Measurements from ENCODE around the gene STOML2. TPM values are rescaled to one million over a fixed set of nuclear protein-coding genes. Genes with fewer than 3 reads are reported as not detected.

The STOML2 gene
- polyA plus RNA-seq, 1 donor, result 125 TPM

DNA sequence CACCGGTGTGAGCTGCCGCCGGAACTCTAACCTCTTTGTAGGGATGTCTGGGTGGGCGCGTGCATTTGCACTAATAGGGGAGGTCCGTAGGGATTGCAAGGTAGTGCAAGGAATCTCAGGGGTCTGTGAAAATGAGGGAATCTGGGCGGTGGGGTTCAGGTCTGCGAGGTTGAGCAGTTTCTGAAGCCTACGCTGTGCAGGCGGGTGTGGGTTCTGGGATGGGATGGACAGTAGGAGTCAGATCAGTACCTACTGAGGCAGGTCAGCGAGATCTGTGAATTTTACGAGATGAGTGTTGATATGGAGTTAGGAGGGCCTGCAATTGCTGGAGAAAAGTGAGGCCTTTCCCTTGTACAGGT lies 13.6 kb upstream of the STOML2 start:
- Histone ChIP-seq H3K4me1 (ENCODE audit: control insufficient read depth, insufficient read depth, low read length) (peaks cover 25% of the 10 kb centered on the region), H3K27ac (ENCODE audit: low read length) (peak overlapping the region; percentile 87), H3K4me3 (ENCODE audit: low read length) (peak overlapping the region; percentile 78), H3K36me3 (ENCODE audit: control insufficient read depth, insufficient read depth, low read length) (no peaks in the 10 kb centered on the region), H3K9me3 (ENCODE audit: control insufficient read depth, low read depth, low read length) (no peaks in the 10 kb centered on the region), H3K27me3 (ENCODE audit: control insufficient read depth, insufficient read depth, low read length) (no peaks in the 10 kb centered on the region)
- no peak for DNase-seq
- WGBS (ENCODE audit: insufficient coverage, low lambda C conversion rate), result no CpG with 5 or more reads among the region's 12 CpGs

DNA sequence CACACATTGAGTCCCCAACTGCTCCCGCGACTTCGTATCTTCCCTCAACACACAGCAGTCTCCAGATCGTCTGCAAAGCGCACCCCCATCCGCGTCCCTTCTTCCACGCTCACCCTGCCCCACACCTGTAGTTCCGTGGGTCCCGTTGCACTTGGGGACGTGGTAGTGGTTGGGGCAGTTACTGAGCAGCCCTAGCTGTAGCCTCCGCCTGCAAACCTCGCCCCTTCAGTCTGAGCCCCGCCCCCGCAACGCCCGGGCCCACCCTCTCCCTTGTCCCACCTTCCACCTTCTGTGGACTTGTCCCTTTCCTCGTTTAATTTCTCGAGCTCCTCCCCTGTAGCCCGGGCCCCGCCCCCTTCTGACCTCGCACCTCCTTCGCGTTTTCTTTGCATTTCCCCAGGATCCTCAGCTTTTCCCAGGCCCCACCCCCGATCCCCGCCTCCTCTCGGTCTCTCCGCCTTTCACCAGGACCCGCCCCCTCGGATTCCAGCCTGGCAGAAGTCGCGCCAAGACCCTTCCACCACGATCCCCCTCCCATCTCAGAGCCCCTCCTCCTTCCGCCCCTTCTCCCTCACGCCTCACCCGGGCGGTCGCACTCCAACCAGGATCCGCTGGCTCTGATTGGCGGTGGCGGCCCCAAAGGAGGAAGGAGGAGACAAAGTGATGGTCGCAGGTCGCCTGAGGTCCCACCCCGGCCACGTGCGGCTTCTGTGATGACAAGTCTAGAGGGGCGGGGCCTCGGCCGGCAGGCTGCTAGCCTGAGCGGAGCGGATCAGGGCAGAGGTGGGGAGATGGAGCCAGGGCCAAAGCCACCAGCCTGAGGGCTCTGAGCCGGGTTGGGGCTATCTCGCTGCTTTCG lies 13.0 kb upstream of the STOML2 start, which contains the start of gene ATOSB:
Gene ATOSB, minus strand, starts transcription at position 183 of the 859 bp plus-strand sequence. CDS start 7,588 bp downstream, outside the sequence.
- Histone ChIP-seq H3K4me1 (ENCODE audit: control insufficient read depth, insufficient read depth, low read length) (peaks cover 25% of the 10 kb centered on the region), H3K36me3 (ENCODE audit: control insufficient read depth, insufficient read depth, low read length) (no peaks in the 10 kb centered on the region), H3K27me3 (ENCODE audit: control insufficient read depth, insufficient read depth, low read length) (no peaks in the 10 kb centered on the region), H3K4me3 (ENCODE audit: low read length) (peak within 1 kb of the TSS; percentile 78), H3K27ac (ENCODE audit: low read length) (peak within 1 kb of the TSS; percentile 87), H3K9me3 (ENCODE audit: control insufficient read depth, low read depth, low read length) (no peaks in the 10 kb centered on the region)
- WGBS (ENCODE audit: insufficient coverage, low lambda C conversion rate), result 0% methylated on average over 2 of the region's 54 CpGs
- DNase-seq, result peak; percentile 96 to 99

DNA sequence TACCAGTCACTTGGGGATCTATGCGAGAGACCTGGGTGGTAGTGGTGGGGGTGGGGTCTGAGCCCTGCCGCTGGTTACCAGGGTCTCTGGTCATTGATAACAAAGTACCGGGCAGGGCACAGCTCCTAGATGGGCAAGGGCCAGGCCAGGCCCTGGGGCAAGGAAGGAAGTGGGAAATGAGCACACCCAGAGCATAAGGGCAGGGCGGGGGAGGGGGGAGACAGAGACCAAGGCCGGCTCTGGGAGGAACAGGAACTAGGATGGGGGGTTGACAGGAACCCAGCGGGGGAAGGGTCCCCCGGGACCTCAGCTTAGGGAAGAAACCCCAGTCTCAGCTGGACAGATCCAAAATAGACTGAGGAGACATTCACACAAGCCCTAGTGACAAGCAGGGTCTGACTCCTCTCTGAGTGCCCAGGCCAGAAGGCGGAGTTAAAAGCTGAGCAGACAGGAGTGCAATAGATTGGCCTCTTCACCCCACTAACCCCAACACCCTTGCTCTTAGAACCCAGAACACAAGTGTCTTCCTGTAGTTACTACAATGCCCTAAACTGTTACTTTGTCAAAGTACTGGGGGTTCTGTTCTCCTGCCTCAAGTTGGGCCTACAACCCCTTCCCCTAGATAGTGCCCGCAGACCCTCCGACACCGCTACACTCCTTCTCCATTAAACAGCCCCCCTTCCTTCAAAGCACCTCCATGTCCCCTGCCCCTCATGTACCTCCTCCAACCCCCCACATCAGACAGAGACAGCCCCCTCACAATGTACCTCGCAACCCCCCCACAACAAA lies 12.1 kb upstream of the STOML2 start:
- Histone ChIP-seq H3K27me3 (ENCODE audit: control insufficient read depth, insufficient read depth, low read length) (no peaks in the 10 kb centered on the region), H3K4me1 (ENCODE audit: control insufficient read depth, insufficient read depth, low read length) (peaks cover 33% of the 10 kb centered on the region), H3K9me3 (ENCODE audit: control insufficient read depth, low read depth, low read length) (no peaks in the 10 kb centered on the region), H3K36me3 (ENCODE audit: control insufficient read depth, insufficient read depth, low read length) (no peaks in the 10 kb centered on the region), H3K27ac (ENCODE audit: low read length) (peak overlapping the region; percentile 87), H3K4me3 (ENCODE audit: low read length) (peak overlapping the region; percentile 78)
- DNase-seq, result peak in 1 of 2 donors; percentile 74
- WGBS (ENCODE audit: insufficient coverage, low lambda C conversion rate), result no CpG with 5 or more reads among the region's 12 CpGs

DNA sequence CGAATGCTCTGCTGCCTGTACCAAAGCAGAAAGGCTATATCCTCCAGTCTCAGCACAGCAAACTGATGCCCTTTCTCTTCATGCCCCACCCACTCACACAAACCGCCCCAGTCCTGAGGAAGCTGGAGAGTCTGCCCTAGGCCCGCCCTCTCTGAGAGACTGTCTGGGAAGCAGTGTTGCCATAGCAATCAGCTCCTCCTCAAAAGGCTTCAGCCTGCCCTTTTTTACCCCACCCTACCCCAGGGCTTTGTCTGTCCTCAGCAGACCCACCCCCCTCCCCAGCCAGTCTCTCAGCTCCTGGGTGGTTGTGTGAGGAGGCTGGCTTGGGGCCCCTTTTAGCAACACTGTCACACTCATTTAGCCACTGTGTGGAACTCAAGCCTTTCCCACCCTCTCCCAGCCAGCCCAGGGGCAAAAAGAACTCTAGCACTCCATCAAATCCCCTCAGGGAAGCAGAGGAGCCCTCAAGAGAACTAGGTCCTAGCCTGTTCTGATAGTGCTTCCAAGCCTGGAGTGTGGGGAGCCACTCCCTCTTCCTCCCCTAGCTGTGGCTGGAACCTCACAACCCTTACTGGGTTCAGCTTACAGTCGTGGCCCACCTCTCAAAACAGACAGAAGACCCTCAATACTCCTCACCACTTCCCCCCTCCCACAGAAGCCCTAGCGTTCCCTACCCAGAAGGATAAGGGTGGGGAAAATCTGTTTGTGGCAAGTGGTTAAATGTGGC lies 11.3 kb upstream of the STOML2 start:
- H3K27me3 ChIP-seq (ENCODE audit: control insufficient read depth, insufficient read depth, low read length), result no peaks in the 10 kb centered on the region
- no peaks in the 10 kb centered on the region for H3K36me3 ChIP-seq (ENCODE audit: control insufficient read depth, insufficient read depth, low read length)
- peak overlapping the region; percentile 87 for H3K27ac ChIP-seq (ENCODE audit: low read length)
- no peaks in the 10 kb centered on the region for H3K9me3 ChIP-seq (ENCODE audit: control insufficient read depth, low read depth, low read length)
- H3K4me1 ChIP-seq (ENCODE audit: control insufficient read depth, insufficient read depth, low read length), result peaks cover 33% of the 10 kb centered on the region
- peak overlapping the region; percentile 78 for H3K4me3 ChIP-seq (ENCODE audit: low read length)
- peak; percentile 77 to 83 for DNase-seq
- WGBS (ENCODE audit: insufficient coverage, low lambda C conversion rate), result 0% methylated on average over 1 of the region's 5 CpGs

DNA sequence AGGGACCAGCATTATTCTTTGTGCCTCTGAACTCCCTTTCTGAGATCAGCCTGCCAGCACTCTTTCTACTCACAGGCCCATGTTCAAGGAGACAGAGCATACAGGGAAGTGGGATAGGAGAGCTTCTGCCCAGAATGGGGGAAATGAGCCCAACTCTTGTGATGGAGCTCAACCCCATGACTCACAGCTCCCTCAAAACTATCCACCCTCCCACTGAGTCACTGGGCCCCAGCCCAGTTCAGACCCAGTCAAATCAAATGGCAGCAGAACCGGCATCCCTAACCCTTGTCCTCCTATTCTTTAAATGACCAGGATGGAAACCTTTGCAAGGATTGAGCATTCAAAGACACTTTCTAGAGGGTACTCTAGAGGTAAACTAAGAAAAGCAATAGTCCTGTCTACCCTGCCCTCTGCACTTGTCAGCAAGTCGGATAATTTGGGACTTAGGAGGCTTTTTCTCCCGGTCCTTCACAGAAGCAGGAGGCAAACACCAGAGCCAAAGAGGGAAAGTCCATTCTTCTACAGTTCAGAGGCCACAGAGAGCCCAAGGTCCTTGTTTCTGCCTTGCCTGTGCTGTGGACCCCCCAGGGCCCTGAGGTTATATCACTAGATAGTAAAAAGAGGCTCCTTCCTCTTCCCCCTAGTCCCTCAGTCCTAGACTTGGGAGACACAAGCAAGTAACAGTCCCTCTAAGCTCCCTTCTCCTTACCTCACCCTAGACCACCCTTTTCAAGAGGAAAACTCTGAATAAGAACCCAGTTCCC lies 9.5 kb upstream of the STOML2 start:
- Histone ChIP-seq H3K27ac (ENCODE audit: low read length) (peak overlapping the region; percentile 47), H3K4me1 (ENCODE audit: control insufficient read depth, insufficient read depth, low read length) (peaks cover 33% of the 10 kb centered on the region), H3K9me3 (ENCODE audit: control insufficient read depth, low read depth, low read length) (no peaks in the 10 kb centered on the region), H3K27me3 (ENCODE audit: control insufficient read depth, insufficient read depth, low read length) (no peaks in the 10 kb centered on the region), H3K4me3 (ENCODE audit: low read length) (no peak overlapping the region), H3K36me3 (ENCODE audit: control insufficient read depth, insufficient read depth, low read length) (peaks cover 9% of the 10 kb centered on the region)
- DNase-seq, result no peak
- WGBS (ENCODE audit: insufficient coverage, low lambda C conversion rate), result no CpG with 5 or more reads among the region's 3 CpGs

DNA sequence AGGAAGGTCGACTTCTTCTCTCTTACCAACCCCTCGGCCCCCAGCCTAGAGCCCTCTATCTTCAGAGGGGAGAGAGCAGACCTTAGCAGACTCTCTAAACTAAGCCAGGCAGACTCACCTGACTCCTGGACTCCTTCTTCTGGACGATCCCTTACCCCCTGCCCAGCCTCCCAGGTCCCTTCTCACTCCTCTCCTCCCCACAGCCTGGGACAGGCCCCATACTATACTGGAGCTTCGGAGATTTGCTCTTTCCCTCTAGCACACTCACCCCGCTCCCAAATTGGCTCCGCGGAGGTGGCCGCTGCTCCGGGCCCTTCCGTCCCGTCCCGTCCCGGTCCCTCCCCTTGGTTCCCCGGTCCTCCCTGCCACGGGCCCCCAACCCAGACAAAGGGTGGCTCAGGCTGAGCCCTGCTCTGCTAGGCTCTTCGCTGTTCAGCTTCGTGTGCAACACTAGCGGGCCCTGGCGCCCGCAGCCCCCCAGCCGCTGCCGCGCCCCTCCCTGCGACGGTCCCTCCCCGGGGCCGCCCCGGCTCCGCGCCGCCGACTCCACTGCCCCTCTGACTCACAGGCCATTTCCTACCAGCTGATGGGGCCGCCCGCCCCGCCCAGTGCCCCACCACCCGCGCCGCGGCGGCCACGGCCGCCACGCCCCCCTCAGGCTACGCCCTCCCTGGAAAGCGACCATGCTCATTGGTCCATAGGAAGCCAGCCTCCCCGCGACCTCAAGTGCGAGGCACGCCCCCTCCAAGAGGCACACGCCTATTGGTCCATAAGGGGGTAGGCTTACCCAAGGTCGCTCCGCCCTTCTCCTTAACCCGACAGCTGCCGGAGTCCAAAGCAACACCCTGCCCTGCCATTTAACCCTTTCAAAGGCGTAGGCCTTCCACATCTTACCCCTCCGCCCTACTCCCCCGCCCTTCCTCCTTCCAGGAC lies 8.3 kb upstream of the STOML2 start:
- Histone ChIP-seq H3K27me3 (ENCODE audit: control insufficient read depth, insufficient read depth, low read length) (no peaks in the 10 kb centered on the region), H3K36me3 (ENCODE audit: control insufficient read depth, insufficient read depth, low read length) (peaks cover 20% of the 10 kb centered on the region), H3K4me1 (ENCODE audit: control insufficient read depth, insufficient read depth, low read length) (peaks cover 29% of the 10 kb centered on the region), H3K27ac (ENCODE audit: low read length) (peak overlapping the region; percentile 81), H3K4me3 (ENCODE audit: low read length) (peak overlapping the region; percentile 92), H3K9me3 (ENCODE audit: control insufficient read depth, low read depth, low read length) (no peaks in the 10 kb centered on the region)
- DNase-seq, result peak; percentile 98 to 99
- WGBS (ENCODE audit: insufficient coverage, low lambda C conversion rate), result no CpG with 5 or more reads among the region's 57 CpGs

DNA sequence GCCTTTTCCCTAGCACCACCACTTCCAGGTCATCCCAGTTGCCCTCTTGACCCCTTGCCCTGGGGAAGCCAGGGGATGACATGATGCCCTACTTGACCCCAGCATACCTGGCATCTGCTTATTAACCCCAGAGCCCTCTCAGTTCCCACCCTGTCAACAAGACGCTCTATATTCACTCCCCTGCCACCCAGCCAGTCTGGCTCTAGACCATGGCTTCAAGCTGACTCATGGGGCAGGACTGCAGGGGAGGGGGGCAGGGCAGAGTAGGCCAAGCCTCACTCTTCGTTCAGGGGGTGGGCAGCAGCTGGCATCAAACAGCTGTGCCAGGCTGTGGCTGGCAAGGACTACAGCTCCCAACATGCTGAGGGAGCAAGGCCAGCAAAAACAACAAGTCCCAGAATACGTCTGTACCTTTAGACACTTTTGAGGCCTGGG lies 7.4 kb upstream of the STOML2 start:
- Histone ChIP-seq H3K36me3 (ENCODE audit: control insufficient read depth, insufficient read depth, low read length) (peaks cover 29% of the 10 kb centered on the region), H3K27ac (ENCODE audit: low read length) (no peak overlapping the region), H3K4me1 (ENCODE audit: control insufficient read depth, insufficient read depth, low read length) (peaks cover 29% of the 10 kb centered on the region)

DNA sequence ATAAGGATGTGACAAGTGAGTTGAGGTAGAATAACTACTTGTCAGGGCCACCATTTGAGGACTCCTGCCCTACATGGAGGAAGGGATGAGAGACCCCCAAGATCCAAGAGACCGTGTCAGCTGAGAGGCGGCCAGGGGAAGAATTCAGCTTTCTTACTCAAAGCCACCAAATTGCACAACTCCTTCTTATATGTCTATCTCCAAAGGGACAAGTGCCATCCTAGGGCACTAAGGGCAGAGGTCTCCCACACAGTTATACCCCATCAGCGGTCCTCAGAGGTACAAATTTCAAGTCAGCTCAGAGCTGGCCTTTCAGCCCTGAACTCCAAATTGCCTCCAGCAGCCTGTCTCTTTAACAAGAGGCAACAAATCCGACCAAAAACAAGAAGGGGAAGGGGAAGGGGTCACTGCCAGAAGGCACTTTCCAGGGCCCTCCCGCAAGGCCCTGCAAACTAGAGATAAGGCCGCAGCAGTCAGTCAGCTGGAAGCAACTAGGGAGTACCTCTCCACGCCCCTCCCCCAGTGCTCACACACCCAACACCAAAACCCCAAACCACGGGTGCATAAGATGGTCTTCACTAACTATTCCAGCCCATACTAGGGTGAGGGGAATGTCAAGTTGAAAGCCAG lies 6.1 kb upstream of the STOML2 start:
- H3K27ac ChIP-seq (ENCODE audit: low read length), result no peak overlapping the region
- no peaks in the 10 kb centered on the region for H3K27me3 ChIP-seq (ENCODE audit: control insufficient read depth, insufficient read depth, low read length)
- no peak for DNase-seq
- no peak overlapping the region for H3K4me3 ChIP-seq (ENCODE audit: low read length)
- H3K4me1 ChIP-seq (ENCODE audit: control insufficient read depth, insufficient read depth, low read length), result peaks cover 20% of the 10 kb centered on the region
- no peaks in the 10 kb centered on the region for H3K9me3 ChIP-seq (ENCODE audit: control insufficient read depth, low read depth, low read length)
- WGBS (ENCODE audit: insufficient coverage, low lambda C conversion rate), result no CpG with 5 or more reads among the region's 8 CpGs
- peaks cover 39% of the 10 kb centered on the region for H3K36me3 ChIP-seq (ENCODE audit: control insufficient read depth, insufficient read depth, low read length)

More for the DNA sequence above, 7.4 kb upstream of the STOML2 start:
- H3K9me3 ChIP-seq (ENCODE audit: control insufficient read depth, low read depth, low read length), result no peaks in the 10 kb centered on the region
- no peaks in the 10 kb centered on the region for H3K27me3 ChIP-seq (ENCODE audit: control insufficient read depth, insufficient read depth, low read length)
- no CpG with 5 or more reads among the region's 3 CpGs for WGBS (ENCODE audit: insufficient coverage, low lambda C conversion rate)
- DNase-seq, result no peak
- no peak overlapping the region for H3K4me3 ChIP-seq (ENCODE audit: low read length)

DNA sequence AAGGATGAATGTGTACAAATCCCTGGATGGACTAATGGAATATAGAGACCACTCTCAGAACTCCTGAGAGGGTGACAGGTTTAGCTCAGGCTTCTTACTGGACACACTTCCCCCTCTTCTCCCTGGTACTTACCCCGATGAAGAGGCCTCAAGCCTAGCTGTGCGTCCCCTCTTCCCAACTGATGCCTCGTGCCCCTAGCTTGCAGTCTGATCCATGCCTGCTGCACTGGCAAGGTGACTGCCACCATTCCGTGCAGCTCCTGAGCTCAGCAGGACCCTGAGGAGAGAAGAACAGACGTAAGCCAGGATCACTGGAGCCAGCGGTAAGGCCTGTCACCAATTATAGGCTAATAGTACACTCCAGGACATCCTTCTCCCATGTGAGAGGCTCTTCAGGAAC lies 5.5 kb upstream of the STOML2 start:
- no peaks in the 10 kb centered on the region for H3K27me3 ChIP-seq (ENCODE audit: control insufficient read depth, insufficient read depth, low read length)
- no peak overlapping the region for H3K4me3 ChIP-seq (ENCODE audit: low read length)
- DNase-seq, result no peak
- 100% methylated on average over 1 of the region's 6 CpGs for WGBS (ENCODE audit: insufficient coverage, low lambda C conversion rate)
- peaks cover 19% of the 10 kb centered on the region for H3K4me1 ChIP-seq (ENCODE audit: control insufficient read depth, insufficient read depth, low read length)
- H3K9me3 ChIP-seq (ENCODE audit: control insufficient read depth, low read depth, low read length), result no peaks in the 10 kb centered on the region
- H3K36me3 ChIP-seq (ENCODE audit: control insufficient read depth, insufficient read depth, low read length), result peaks cover 39% of the 10 kb centered on the region
- no peak overlapping the region for H3K27ac ChIP-seq (ENCODE audit: low read length)

Measured in large intestine (tissue), 3 donors.